PC-9 (cell line): ENCODE results near the gene AHNAK. TPM values are rescaled to one million over a fixed set of nuclear protein-coding genes. Genes with fewer than 3 reads are reported as not detected.
"Not testable (repeated sequence)": the region's sequence is repeated elsewhere in the genome, so short reads cannot be mapped to it uniquely, and the experiment has no call there.

Experiments
- BruUV-seq: library from RNA; stranded (reverse); fragments of 400-500 nt; replicated peaks from 2 replicates; lab custom pipeline; 2021; lab: Mats Ljungman, UMichigan
- CTCF ChIA-PET: fragments of 300-600 bp; sonication (Branson Sonifier 250); formaldehyde crosslinking; loops from one replicate; lab custom pipeline; 2022; ENCODE audit warnings: antibody characterized with exemption; lab: Charles Lee
- POLR2A ChIA-PET: fragments of 300-600 bp; sonication (Branson Sonifier 250); formaldehyde crosslinking; loops from one replicate; lab custom pipeline; 2022; ENCODE audit warnings: antibody characterized with exemption; ENCODE audit not compliant: unreplicated experiment; lab: Charles Lee
- DNase-seq, 2 experiments: peaks; one replicate each; pipeline versions ENCODE4 v3.0.0 to v3.0.0-alpha.2; 2015 to 2022; ENCODE audit warnings: mixed read lengths in 1 of 2
- H2AFZ ChIP-seq: fragments of 200-600 bp; sonication (generic); 2 replicates; pipeline ENCODE4 v1.8.1; 2017; ENCODE audit warnings: antibody characterized with exemption
- H3F3A ChIP-seq: fragments of 200-600 bp; sonication (generic); 2 replicates; pipeline ENCODE4 v1.8.1; 2017; ENCODE audit warnings: antibody characterized with exemption, mild to moderate bottlenecking, low read depth; ENCODE audit not compliant: insufficient read depth
- H3K27ac ChIP-seq: fragments of 200-600 bp; sonication (generic); 2 replicates; pipeline ENCODE4 v1.6.1; 2016; ENCODE audit warnings: mixed run types
- H3K27me3 ChIP-seq: fragments of 200-600 bp; sonication (generic); 2 replicates; pipeline ENCODE4 v1.6.1; 2016; ENCODE audit warnings: low read depth, mixed run types; ENCODE audit not compliant: insufficient read depth
- H3K36me3 ChIP-seq: fragments of 200-600 bp; sonication (generic); 2 replicates; pipeline ENCODE4 v1.6.1; 2016; ENCODE audit warnings: low read depth, mixed run types
- H3K4me1 ChIP-seq: fragments of 200-600 bp; sonication (generic); replicated peaks from 2 replicates; pipeline ENCODE4 v1.6.1; 2016; ENCODE audit warnings: mixed run types; ENCODE audit not compliant: insufficient read depth
- H3K4me2 ChIP-seq: fragments of 200-600 bp; sonication (generic); 2 replicates; pipeline ENCODE4 v1.6.1; 2017; ENCODE audit warnings: mixed run types
- H3K4me3 ChIP-seq: fragments of 200-600 bp; sonication (generic); 2 replicates; pipeline ENCODE4 v1.6.1; 2016; ENCODE audit warnings: mixed run types
- H3K79me2 ChIP-seq: fragments of 200-600 bp; sonication (generic); 2 replicates; pipeline ENCODE4 v1.6.1; 2017; ENCODE audit warnings: low read depth, mixed run types
- H3K9me2 ChIP-seq: fragments of 200-600 bp; sonication (generic); 2 replicates; pipeline ENCODE4 v1.8.1; 2017; ENCODE audit warnings: mild to moderate bottlenecking; ENCODE audit not compliant: insufficient read depth
- H3K9me3 ChIP-seq: fragments of 200-600 bp; sonication (generic); 2 replicates; pipeline ENCODE4 v1.8.1; 2016; ENCODE audit warnings: low read depth; ENCODE audit not compliant: insufficient read depth
- H4K20me1 ChIP-seq: fragments of 200-600 bp; sonication (generic); 2 replicates; pipeline ENCODE4 v1.8.1; 2017; ENCODE audit not compliant: insufficient read depth
- EZH2 ChIP-seq: fragments of 200-600 bp; sonication (generic); IDR thresholded peaks from 2 replicates; pipeline ENCODE4 v1.8.0; 2017; ENCODE audit warnings: antibody characterized with exemption, low read depth
- intact Hi-C: fragments of 100-400 bp; cut with micrococcal nuclease; formaldehyde crosslinking; loops from one replicate; pipeline ENCODE4 v1.10.0; 2022; ENCODE audit not compliant: unreplicated experiment
- total RNA-seq: library from RNA; stranded (reverse); gene quantifications from 2 replicates; pipeline ENCODE4 v1.2.3, GENCODE V29; 2021
- TF ChIP-seq, protein P1 (sequence below): fragments of 200-600 bp; sonication (generic); conservative IDR thresholded peaks from 2 replicates; pipeline ENCODE4 v1.6.1; 2017; ENCODE audit warnings: mixed run types, antibody characterized with exemption, mild to moderate bottlenecking, moderate library complexity

AHNAK gene
- total RNA-seq, 1 experiment from 2014 or later: 632 TPM

DNA sequence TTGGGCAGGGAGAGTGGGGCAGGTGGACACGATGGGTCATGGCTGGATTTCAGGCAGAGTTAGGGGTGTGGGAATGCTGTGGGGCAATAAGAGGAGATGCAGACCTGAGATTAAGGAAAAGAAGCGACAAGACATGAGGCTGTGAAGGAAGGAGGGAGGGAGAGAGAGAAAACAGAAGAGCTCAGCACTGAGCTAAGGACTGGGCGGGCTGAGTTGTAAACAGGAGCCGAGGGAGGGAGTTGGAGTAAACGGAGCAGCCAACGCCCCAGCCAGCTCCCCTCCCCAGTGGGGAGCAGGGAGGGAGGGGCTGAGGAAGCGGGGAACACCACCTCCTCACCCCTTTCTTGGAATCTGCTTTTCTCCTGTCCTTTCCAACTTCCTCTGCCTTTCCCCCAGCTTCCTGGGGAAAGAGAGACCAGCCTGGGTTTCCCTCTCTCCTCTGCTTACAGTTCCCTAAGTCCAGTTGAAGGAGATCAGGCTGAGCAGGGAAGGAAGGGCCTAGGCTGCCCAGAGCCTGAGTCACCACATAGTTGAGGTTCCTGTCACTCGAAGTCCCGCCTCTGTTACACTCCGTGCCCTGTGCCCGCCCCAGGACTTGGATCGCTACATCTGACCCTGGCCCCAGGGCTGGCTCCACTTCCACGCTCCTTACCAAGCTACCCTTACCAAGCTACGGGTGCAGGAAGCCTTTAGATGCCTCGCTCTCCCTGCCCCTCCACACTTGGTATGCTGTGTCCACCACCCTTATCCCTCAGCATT, 6.7 kb upstream of the AHNAK start:
- BruUV-seq: TSS peak; percentile 46

GRCh38 chr11:62552485-62553079, 6.0 kb upstream of the AHNAK start:
- Histone ChIP-seq H4K20me1 (0 out of 2 replicates have a peak, but pooled peaks cover 6% of the 10 kb centered on the region), H3F3A (peaks cover 88% of the 10 kb centered on the region), H3K9me2 (no peaks in the 10 kb centered on the region), H3K4me1 (peaks cover 88% of the 10 kb centered on the region), H2AFZ (peak overlapping the region; percentile 74), H3K27ac (peak overlapping the region; percentile 92), H3K4me3 (peak overlapping the region; percentile 49; the same call in 1 of the 2 replicates), H3K9me3 (no peaks in the 10 kb centered on the region), H3K79me2 (0 out of 2 replicates have a peak, but pooled peaks cover 14% of the 10 kb centered on the region), H3K4me2 (peak overlapping the region; percentile 95), H3K36me3 (no peaks in the 10 kb centered on the region), H3K27me3 (no peaks in the 10 kb centered on the region)
- no TSS peak for BruUV-seq
- TF ChIP-seq, protein P1, sequence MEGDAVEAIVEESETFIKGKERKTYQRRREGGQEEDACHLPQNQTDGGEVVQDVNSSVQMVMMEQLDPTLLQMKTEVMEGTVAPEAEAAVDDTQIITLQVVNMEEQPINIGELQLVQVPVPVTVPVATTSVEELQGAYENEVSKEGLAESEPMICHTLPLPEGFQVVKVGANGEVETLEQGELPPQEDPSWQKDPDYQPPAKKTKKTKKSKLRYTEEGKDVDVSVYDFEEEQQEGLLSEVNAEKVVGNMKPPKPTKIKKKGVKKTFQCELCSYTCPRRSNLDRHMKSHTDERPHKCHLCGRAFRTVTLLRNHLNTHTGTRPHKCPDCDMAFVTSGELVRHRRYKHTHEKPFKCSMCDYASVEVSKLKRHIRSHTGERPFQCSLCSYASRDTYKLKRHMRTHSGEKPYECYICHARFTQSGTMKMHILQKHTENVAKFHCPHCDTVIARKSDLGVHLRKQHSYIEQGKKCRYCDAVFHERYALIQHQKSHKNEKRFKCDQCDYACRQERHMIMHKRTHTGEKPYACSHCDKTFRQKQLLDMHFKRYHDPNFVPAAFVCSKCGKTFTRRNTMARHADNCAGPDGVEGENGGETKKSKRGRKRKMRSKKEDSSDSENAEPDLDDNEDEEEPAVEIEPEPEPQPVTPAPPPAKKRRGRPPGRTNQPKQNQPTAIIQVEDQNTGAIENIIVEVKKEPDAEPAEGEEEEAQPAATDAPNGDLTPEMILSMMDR: no peak
- no peak for TF ChIP-seq EZH2
- peak; percentile 35 to 57 for DNase-seq
- CTCF ChIA-PET: interaction anchor here (0.5 to 1.8 kb wide), 4 partner anchors 8 to 1692 kb away, joined by 5 to 16 read pairs (median 8); no protein-coding TSS in a partner anchor
- intact Hi-C loops: loop anchor here (5.0 kb wide), 2 partner anchors 40 to 290 kb away; partner anchors contain the start of gene TUT1
- POLR2A ChIA-PET: interaction anchor here (0.6 to 1.7 kb wide), 10 partner anchors 8 to 157 kb away, joined by 3 to 27 read pairs (median 4); partner anchors contain the start of genes C11orf98, CSKMT, EEF1G and MTA2

More for the DNA sequence above, 6.7 kb upstream of the AHNAK start:
- Histone ChIP-seq H3K27ac (peak overlapping the region; percentile 92), H3K9me3 (no peaks in the 10 kb centered on the region), H3K4me1 (peaks cover 88% of the 10 kb centered on the region), H3K9me2 (no peaks in the 10 kb centered on the region), H2AFZ (peak overlapping the region; percentile 74), H3K4me2 (peak overlapping the region; percentile 95), H4K20me1 (peaks cover 6% of the 10 kb centered on the region; the same call in 1 of the 2 replicates), H3F3A (peaks cover 88% of the 10 kb centered on the region), H3K27me3 (no peaks in the 10 kb centered on the region), H3K36me3 (0 out of 2 replicates have a peak, but pooled peaks cover 5% of the 10 kb centered on the region), H3K79me2 (0 out of 2 replicates have a peak, but pooled peaks cover 14% of the 10 kb centered on the region), H3K4me3 (peak overlapping the region; percentile 49; the same call in 1 of the 2 replicates)
- CTCF ChIA-PET: interaction anchor here (0.5 to 1.8 kb wide), 4 partner anchors 9 to 129 kb away, joined by 3 to 16 read pairs (median 8); no protein-coding TSS in a partner anchor
- POLR2A ChIA-PET: interaction anchor here (0.6 to 1.7 kb wide), 11 partner anchors 7 to 158 kb away, joined by 3 to 27 read pairs (median 4); partner anchors contain the start of genes C11orf98, CSKMT, EEF1G and MTA2
- peak; percentile 93 to 97 for DNase-seq
- no peak for TF ChIP-seq EZH2
- TF ChIP-seq, protein P1: no peak
- intact Hi-C loops: loop anchor here (5.0 kb wide), 2 partner anchors 39 to 289 kb away; partner anchors contain the start of gene TUT1

GRCh38 chr11:62550478-62550877, 3.9 kb upstream of the AHNAK start:
- DNase-seq, H3K36me3 ChIP-seq, H3K4me3 ChIP-seq, H3K27ac ChIP-seq, H3K9me2 ChIP-seq, BruUV-seq, POLR2A ChIA-PET, H2AFZ ChIP-seq, H4K20me1 ChIP-seq, H3K4me2 ChIP-seq, H3K27me3 ChIP-seq, H3K9me3 ChIP-seq: not testable (repeated sequence)
- Histone ChIP-seq H3F3A (peaks cover 69% of the 10 kb centered on the region), H3K4me1 (peaks cover 75% of the 10 kb centered on the region), H3K79me2 (peaks cover 22% of the 10 kb centered on the region)
- CTCF ChIA-PET: interaction anchor here (0.8 to 2.0 kb wide), 2 partner anchors 10 to 123 kb away, joined by 3 to 7 read pairs; no protein-coding TSS in a partner anchor
- intact Hi-C loops: loop anchor here (5.0 kb wide), 2 partner anchors 42 to 292 kb away; partner anchors contain the start of gene TUT1
